GM19467 (cell line): ENCODE data around the gene RSPO3.
"Not testable (repeated sequence)": the region's sequence is repeated elsewhere in the genome, so short reads cannot be mapped to it uniquely, and the experiment has no call there.

Experiments used
- ATAC-seq: cut with Tn5 transposase; IDR thresholded peaks from one replicate; pipeline ENCODE4 v1.9.1; 2021; ENCODE audit warnings: mild to moderate bottlenecking, moderate library complexity; ENCODE audit not compliant: unreplicated experiment

RSPO3 gene

GRCh38 chr6:127200114-127200513 lies 81.6 kb downstream of the RSPO3 start:
- no peak for ATAC-seq

- no peak for ATAC-seq
Measured at GRCh38 chr6:127201321-127201720, 82.8 kb downstream of the RSPO3 start.

- no peak for ATAC-seq
Measured at GRCh38 chr6:127202676-127203075, 84.2 kb downstream of the RSPO3 start.

GRCh38 chr6:127204281-127204680 lies 85.8 kb downstream of the RSPO3 start:
- ATAC-seq = no peak

- no peak for ATAC-seq
Measured at GRCh38 chr6:127205036-127205435, 86.6 kb downstream of the RSPO3 start.

- ATAC-seq = no peak
Measured at GRCh38 chr6:127206531-127207095, 88.1 kb downstream of the RSPO3 start.

- ATAC-seq = no peak
Measured at GRCh38 chr6:127207591-127208120, 89.2 kb downstream of the RSPO3 start.

GRCh38 chr6:127210725-127211124 lies 92.3 kb downstream of the RSPO3 start:
- no peak for ATAC-seq

- no peak for ATAC-seq
Measured at GRCh38 chr6:127212376-127212775, 93.9 kb downstream of the RSPO3 start.

GRCh38 chr6:127214032-127214431 lies 95.6 kb downstream of the RSPO3 start:
- ATAC-seq = not testable (repeated sequence)

- not testable (repeated sequence) for ATAC-seq
Measured at GRCh38 chr6:127214531-127214930, 96.1 kb downstream of the RSPO3 start.

GRCh38 chr6:127215931-127216330 lies 97.5 kb downstream of the RSPO3 start:
- ATAC-seq = no peak

GRCh38 chr6:127216810-127217789 lies 98.6 kb downstream of the RSPO3 start:
- no peak for ATAC-seq

GRCh38 chr6:127219869-127220268 lies 101.4 kb downstream of the RSPO3 start:
- ATAC-seq = no peak

- no peak for ATAC-seq
Measured at GRCh38 chr6:127221201-127221600, 102.7 kb downstream of the RSPO3 start.

GRCh38 chr6:127222418-127222817 lies 103.9 kb downstream of the RSPO3 start:
- ATAC-seq = no peak

- ATAC-seq = no peak
Measured at GRCh38 chr6:127225497-127225896, 107.0 kb downstream of the RSPO3 start.

- ATAC-seq = not testable (repeated sequence)
Measured at GRCh38 chr6:127233819-127234218, 115.3 kb downstream of the RSPO3 start.

- ATAC-seq = no peak
Measured at GRCh38 chr6:127243501-127243900, 125.0 kb downstream of the RSPO3 start.
